Measurements from ENCODE around the gene SMG9. TPM values are rescaled to one million over a fixed set of nuclear protein-coding genes. Genes with fewer than 3 reads are reported as not detected.

Gene SMG9
- total RNA-seq, 1 experiment from 2014 or later, result 52.2 TPM

GRCh38 chr19:43755256-43755801, 567 bp upstream of the SMG9 start:
- no peak overlapping the region for H3K56ac ChIP-seq (ENCODE audit: insufficient read length, low read depth, low read length)
- DNase-seq, result peak; percentile 57
- H3K4ac ChIP-seq (ENCODE audit: low read depth, low read length), result peak overlapping the region; percentile 48; the same call in 1 of the 2 replicates
- H4K8ac ChIP-seq (replicated peaks; ENCODE audit: insufficient read length, low read depth, low read length), result no peak overlapping the region
- no peak overlapping the region for H2AFZ ChIP-seq (ENCODE audit: low read length)
- H4K20me1 ChIP-seq (ENCODE audit: control insufficient read depth, insufficient read depth, insufficient read length), result no peaks in the 10 kb centered on the region
- no peak overlapping the region for H3T11ph ChIP-seq (ENCODE audit: low read length)
- peaks cover 12% of the 10 kb centered on the region for H3K23me2 ChIP-seq (ENCODE audit: insufficient read length, low read depth, low read length, poor library complexity, severe bottlenecking)
- no peak overlapping the region for H2BK20ac ChIP-seq (ENCODE audit: low read depth, low read length, poor library complexity, severe bottlenecking)
- H3K4me2 ChIP-seq (ENCODE audit: insufficient read depth, insufficient read length, low read length), result peak overlapping the region; percentile 87
- H2BK5ac ChIP-seq (ENCODE audit: insufficient read length, low read length), result no peak overlapping the region
- peak overlapping the region; percentile 80 for H3K18ac ChIP-seq (ENCODE audit: insufficient read length, low read depth, low read length)
- peak overlapping the region; percentile 96 to 97 for H3K4me3 Mint-ChIP-seq
- no peaks in the 10 kb centered on the region for H3K27me3 Mint-ChIP-seq (ENCODE audit: low read depth)
- peaks cover 5 to 25% (median 19%) of the 10 kb centered on the region in 3 experiments for H3K36me3 Mint-ChIP-seq (ENCODE audit: insufficient read depth in 1 of 3, low read depth in 3 of 3)
- no peak overlapping the region for H2BK15ac ChIP-seq (ENCODE audit: low read depth, low read length)
- H3K79me2 ChIP-seq (ENCODE audit: insufficient read depth, low read length), result 0 out of 2 replicates have a peak, but pooled peaks cover 3% of the 10 kb centered on the region
- no peaks in the 10 kb centered on the region for H3K27me3 ChIP-seq (ENCODE audit: insufficient read depth, low read length)
- H3K14ac ChIP-seq (ENCODE audit: insufficient read depth, low read length), result peak overlapping the region; percentile 95
- peak overlapping the region; percentile 88 for H3K9ac ChIP-seq (ENCODE audit: extremely low read depth, insufficient read length, low read length)
- H3K4me1 ChIP-seq (ENCODE audit: insufficient read depth, low read length), result no peaks in the 10 kb centered on the region
- WGBS (ENCODE audit: extremely low coverage, insufficient read length, low lambda C conversion rate), result no CpG with 5 or more reads among the region's 28 CpGs
- H2AK5ac ChIP-seq (ENCODE audit: insufficient read length, low read length), result no peak overlapping the region
- H4K91ac ChIP-seq (ENCODE audit: insufficient read length, low read depth, low read length), result no peak overlapping the region
- peak overlapping the region; percentile 63 for H3K27ac ChIP-seq (ENCODE audit: insufficient read length, low read depth, low read length)
- H3K79me1 ChIP-seq (ENCODE audit: insufficient read depth, low read depth, low read length, poor library complexity, severe bottlenecking), result no peaks in the 10 kb centered on the region
- peaks cover 21 to 31% of the 10 kb centered on the region in 2 experiments for H3K4me1 Mint-ChIP-seq
- H3K27ac Mint-ChIP-seq, result peak overlapping the region; percentile 99
- no peaks in the 10 kb centered on the region; a peak in 1 of 5 replicates for H3K9me3 Mint-ChIP-seq
- no peaks in the 10 kb centered on the region for H3K9me3 ChIP-seq (ENCODE audit: control insufficient read depth, low read depth, low read length)
- H2BK120ac ChIP-seq (ENCODE audit: low read depth, low read length, poor library complexity, severe bottlenecking), result no peak overlapping the region
- peak overlapping the region; percentile 19 for H4K5ac ChIP-seq (ENCODE audit: insufficient read length, low read depth, low read length)
- no peak overlapping the region for H3K23ac ChIP-seq (ENCODE audit: insufficient read length, low read depth, low read length)
- no peak for TF ChIP-seq CTCF (conservative IDR thresholded peaks at IDR 0.05)
- H2BK12ac ChIP-seq (ENCODE audit: insufficient read length, low read depth, low read length), result no peak overlapping the region

Measured in H9 (cell line).